Measurements from ENCODE around the gene OR6C76.

DNA sequence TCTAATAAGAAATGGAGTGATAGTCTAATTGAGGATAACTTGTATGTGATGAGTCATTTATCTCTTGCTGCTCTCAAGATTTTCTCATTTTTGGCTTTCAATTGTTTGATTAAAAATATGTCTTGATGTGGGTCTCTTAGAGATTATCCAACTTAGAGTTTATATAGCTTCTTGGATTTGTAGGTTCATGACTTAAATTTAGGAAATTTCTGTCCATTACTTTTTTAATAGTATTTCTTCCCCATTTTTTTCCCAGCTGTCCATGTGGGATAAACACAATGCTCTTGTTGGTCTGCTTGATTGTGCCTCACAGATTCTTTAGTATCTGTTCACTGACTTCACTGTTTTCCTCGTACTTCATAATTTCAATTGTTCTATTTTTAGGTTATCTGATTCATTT lies 18.2 kb upstream of the OR6C76 start:
- TF ChIP-seq, protein P1, sequence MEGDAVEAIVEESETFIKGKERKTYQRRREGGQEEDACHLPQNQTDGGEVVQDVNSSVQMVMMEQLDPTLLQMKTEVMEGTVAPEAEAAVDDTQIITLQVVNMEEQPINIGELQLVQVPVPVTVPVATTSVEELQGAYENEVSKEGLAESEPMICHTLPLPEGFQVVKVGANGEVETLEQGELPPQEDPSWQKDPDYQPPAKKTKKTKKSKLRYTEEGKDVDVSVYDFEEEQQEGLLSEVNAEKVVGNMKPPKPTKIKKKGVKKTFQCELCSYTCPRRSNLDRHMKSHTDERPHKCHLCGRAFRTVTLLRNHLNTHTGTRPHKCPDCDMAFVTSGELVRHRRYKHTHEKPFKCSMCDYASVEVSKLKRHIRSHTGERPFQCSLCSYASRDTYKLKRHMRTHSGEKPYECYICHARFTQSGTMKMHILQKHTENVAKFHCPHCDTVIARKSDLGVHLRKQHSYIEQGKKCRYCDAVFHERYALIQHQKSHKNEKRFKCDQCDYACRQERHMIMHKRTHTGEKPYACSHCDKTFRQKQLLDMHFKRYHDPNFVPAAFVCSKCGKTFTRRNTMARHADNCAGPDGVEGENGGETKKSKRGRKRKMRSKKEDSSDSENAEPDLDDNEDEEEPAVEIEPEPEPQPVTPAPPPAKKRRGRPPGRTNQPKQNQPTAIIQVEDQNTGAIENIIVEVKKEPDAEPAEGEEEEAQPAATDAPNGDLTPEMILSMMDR (IDR thresholded peaks at IDR 0.05): no peak
- TF ChIP-seq POLR2A (IDR thresholded peaks at IDR 0.05; ENCODE audit: low read depth) (no peak), POLR2AphosphoS5 (IDR thresholded peaks at IDR 0.05) (no peak)

Measured in esophagus muscularis mucosa (tissue), 3 donors.